Measurements from ENCODE around the gene SNAP91. TPM values are rescaled to one million over a fixed set of nuclear protein-coding genes. Genes with fewer than 3 reads are reported as not detected.

Gene SNAP91
- polyA plus RNA-seq, 1 donor (not counting 4 experiments of a cell fraction or from before 2014, with no cell fraction given): not detected

- peak overlapping the region; percentile 58 for H3K4me2 ChIP-seq (ENCODE audit: control insufficient read depth, extremely low read depth, insufficient read depth, low read depth, low read length)
- no peak overlapping the region for H3K9ac ChIP-seq (ENCODE audit: control insufficient read depth, extremely low read depth, insufficient read depth, low read length)
- no peak overlapping the region for H2AFZ ChIP-seq (ENCODE audit: control insufficient read depth, low read length)
- no peaks in the 10 kb centered on the region for H4K20me1 ChIP-seq (ENCODE audit: control insufficient read depth, extremely low read depth, insufficient read depth, low read length)
- no peaks in the 10 kb centered on the region for H3K9me3 ChIP-seq (ENCODE audit: control insufficient read depth, low read depth, low read length)
- H3K9me1 ChIP-seq (ENCODE audit: control insufficient read depth, extremely low read depth, insufficient read depth, low read length): no peaks in the 10 kb centered on the region
- FAIRE-seq (no peak), DNase-seq (ENCODE audit: low read depth, low spot score) (no peak)
- no peak overlapping the region for H3K27ac ChIP-seq (ENCODE audit: control insufficient read depth, insufficient read depth, low read length)
- H3K4me3 ChIP-seq (ENCODE audit: control insufficient read depth in 2 of 3, extremely low read depth in 1 of 3, insufficient read depth in 2 of 3, low read depth in 1 of 3, low read length in 3 of 3): no peak overlapping the region
- no peaks in the 10 kb centered on the region for H3K36me3 ChIP-seq (ENCODE audit: control insufficient read depth in 2 of 2, extremely low read depth in 1 of 2, insufficient read depth in 2 of 2, low read length in 2 of 2)
- no peaks in the 10 kb centered on the region for H3K4me1 ChIP-seq (ENCODE audit: control insufficient read depth, extremely low read depth, insufficient read depth, low read length)
- H3K27me3 ChIP-seq (ENCODE audit: control insufficient read depth, extremely low read depth, insufficient read depth, low read length): peaks cover 49% of the 10 kb centered on the region
- H3K79me2 ChIP-seq (ENCODE audit: control insufficient read depth, insufficient read depth, low read length): no peaks in the 10 kb centered on the region
- peak; percentile 4 for TF ChIP-seq EZH2 (IDR thresholded peaks at IDR 0.05; ENCODE audit: low read length)
- TF ChIP-seq, protein P1, sequence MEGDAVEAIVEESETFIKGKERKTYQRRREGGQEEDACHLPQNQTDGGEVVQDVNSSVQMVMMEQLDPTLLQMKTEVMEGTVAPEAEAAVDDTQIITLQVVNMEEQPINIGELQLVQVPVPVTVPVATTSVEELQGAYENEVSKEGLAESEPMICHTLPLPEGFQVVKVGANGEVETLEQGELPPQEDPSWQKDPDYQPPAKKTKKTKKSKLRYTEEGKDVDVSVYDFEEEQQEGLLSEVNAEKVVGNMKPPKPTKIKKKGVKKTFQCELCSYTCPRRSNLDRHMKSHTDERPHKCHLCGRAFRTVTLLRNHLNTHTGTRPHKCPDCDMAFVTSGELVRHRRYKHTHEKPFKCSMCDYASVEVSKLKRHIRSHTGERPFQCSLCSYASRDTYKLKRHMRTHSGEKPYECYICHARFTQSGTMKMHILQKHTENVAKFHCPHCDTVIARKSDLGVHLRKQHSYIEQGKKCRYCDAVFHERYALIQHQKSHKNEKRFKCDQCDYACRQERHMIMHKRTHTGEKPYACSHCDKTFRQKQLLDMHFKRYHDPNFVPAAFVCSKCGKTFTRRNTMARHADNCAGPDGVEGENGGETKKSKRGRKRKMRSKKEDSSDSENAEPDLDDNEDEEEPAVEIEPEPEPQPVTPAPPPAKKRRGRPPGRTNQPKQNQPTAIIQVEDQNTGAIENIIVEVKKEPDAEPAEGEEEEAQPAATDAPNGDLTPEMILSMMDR (optimal IDR thresholded peaks at IDR 0.05 in 1 of 3, IDR thresholded peaks at IDR 0.05 in 1 of 3, conservative IDR thresholded peaks at IDR 0.05 in 1 of 3; ENCODE audit: extremely low read depth in 1 of 3, insufficient read depth in 2 of 3, low read length in 3 of 3): no peak
- dilution Hi-C loops (cut with MboI; ENCODE audit: extremely low pct_ligation_motif_present, low sequenced_read_pairs): no loop called here
Measured at GRCh38 chr6:83709748-83710050, 798 bp upstream of the SNAP91 start.

DNA sequence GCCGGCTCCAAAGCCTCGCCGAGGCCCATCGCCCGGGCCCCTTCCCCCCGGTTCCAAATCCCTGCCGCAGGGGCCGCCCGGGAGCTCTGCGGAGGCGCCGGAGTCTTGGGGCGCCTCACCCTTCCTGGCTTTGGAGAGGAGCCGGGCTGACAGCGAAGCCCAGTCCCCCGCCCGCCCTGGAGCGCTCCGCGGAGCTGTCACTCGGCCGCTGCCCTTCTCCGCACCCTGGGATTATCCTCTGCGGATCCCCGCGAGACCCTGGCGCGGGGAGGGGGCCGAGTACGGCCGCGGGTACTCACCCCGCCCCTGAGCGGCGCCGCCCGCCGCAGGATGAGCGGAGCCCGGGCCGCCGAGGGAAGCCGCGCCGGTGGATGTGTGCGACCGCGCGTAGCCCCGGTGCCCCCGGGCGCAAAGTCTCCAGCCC, 343 bp downstream of the SNAP91 start:
- H3K4me2 ChIP-seq (ENCODE audit: control insufficient read depth, extremely low read depth, insufficient read depth, low read depth, low read length): peak overlapping the region; percentile 58
- no peak for TF ChIP-seq EZH2 (IDR thresholded peaks at IDR 0.05; ENCODE audit: low read length)
- TF ChIP-seq, protein P1 (optimal IDR thresholded peaks at IDR 0.05 in 1 of 3, IDR thresholded peaks at IDR 0.05 in 1 of 3, conservative IDR thresholded peaks at IDR 0.05 in 1 of 3; ENCODE audit: extremely low read depth in 1 of 3, insufficient read depth in 2 of 3, low read length in 3 of 3): no peak
- H3K9ac ChIP-seq (ENCODE audit: control insufficient read depth, extremely low read depth, insufficient read depth, low read length): no peak overlapping the region
- H2AFZ ChIP-seq (ENCODE audit: control insufficient read depth, low read length): peak overlapping the region; percentile 33
- no peak overlapping the region for H3K27ac ChIP-seq (ENCODE audit: control insufficient read depth, insufficient read depth, low read length)
- dilution Hi-C loops (cut with MboI; ENCODE audit: extremely low pct_ligation_motif_present, low sequenced_read_pairs): no loop called here
- no peaks in the 10 kb centered on the region for H3K4me1 ChIP-seq (ENCODE audit: control insufficient read depth, extremely low read depth, insufficient read depth, low read length)
- peak overlapping the region; percentile 38 to 48 (median 38) for H3K4me3 ChIP-seq (ENCODE audit: control insufficient read depth in 2 of 3, extremely low read depth in 1 of 3, insufficient read depth in 2 of 3, low read depth in 1 of 3, low read length in 3 of 3)
- no peaks in the 10 kb centered on the region for H3K79me2 ChIP-seq (ENCODE audit: control insufficient read depth, insufficient read depth, low read length)
- H3K9me1 ChIP-seq (ENCODE audit: control insufficient read depth, extremely low read depth, insufficient read depth, low read length): no peaks in the 10 kb centered on the region
- FAIRE-seq (no peak), DNase-seq (ENCODE audit: low read depth, low spot score) (no peak)
- peaks cover 49% of the 10 kb centered on the region for H3K27me3 ChIP-seq (ENCODE audit: control insufficient read depth, extremely low read depth, insufficient read depth, low read length)
- no peaks in the 10 kb centered on the region for H3K36me3 ChIP-seq (ENCODE audit: control insufficient read depth in 2 of 2, extremely low read depth in 1 of 2, insufficient read depth in 2 of 2, low read length in 2 of 2)
- H4K20me1 ChIP-seq (ENCODE audit: control insufficient read depth, extremely low read depth, insufficient read depth, low read length): no peaks in the 10 kb centered on the region
- H3K9me3 ChIP-seq (ENCODE audit: control insufficient read depth, low read depth, low read length): no peaks in the 10 kb centered on the region
